Omental fat pad (tissue), 4 donors: ENCODE data around the gene OXT. TPM values are rescaled to one million over a fixed set of nuclear protein-coding genes. Genes with fewer than 3 reads are reported as not detected.

Experiments used
- ATAC-seq: fragments of 150-250 bp; one replicate; pipeline ENCODE4 v1.9.1; 2016; ENCODE audit warnings: mild to moderate bottlenecking, moderate library complexity; ENCODE audit not compliant: low FRiP score
- DNase-seq: peaks from one replicate; pipeline ENCODE4 v3.0.0-alpha.2; 2019; ENCODE audit warnings: low spot score
- CTCF ChIP-seq, 3 donors: fragments of 450-650 bp; IDR thresholded peaks; one replicate each; pipeline ENCODE4 v1.5.1; 2016 to 2017; ENCODE audit warnings: antibody characterized with exemption in 3 of 3, mild to moderate bottlenecking in 3 of 3, moderate library complexity in 2 of 3
- total RNA-seq, 4 donors: library from RNA; depleted of rRNA; stranded (reverse); fragments of >200 nt; gene quantifications; one replicate each; pipeline ENCODE4 v1.1.0, GENCODE V29; 2016

Gene OXT
- total RNA-seq, 4 donors from 2014 or later: not detected

GRCh38 chr20:3092611-3093379 lies 21.4 kb downstream of the OXT start:
- DNase-seq (no peak), ATAC-seq (no peak)
- no peak for TF ChIP-seq CTCF (IDR thresholded peaks at IDR 0.05)

GRCh38 chr20:3093861-3094361 lies 22.5 kb downstream of the OXT start:
- DNase-seq (no peak), ATAC-seq (no peak)
- no peak for TF ChIP-seq CTCF (IDR thresholded peaks at IDR 0.05)

- no peak for TF ChIP-seq CTCF (IDR thresholded peaks at IDR 0.05)
- ATAC-seq: no peak
- no peak for DNase-seq
These were observed 23.6 kb downstream of the OXT start for GRCh38 chr20:3094848-3095629.

GRCh38 chr20:3100480-3100879 lies 29.1 kb downstream of the OXT start:
- DNase-seq: no peak
- ATAC-seq: no peak
- no peak for TF ChIP-seq CTCF (IDR thresholded peaks at IDR 0.05)

GRCh38 chr20:3101251-3101650 lies 29.8 kb downstream of the OXT start:
- DNase-seq (no peak), ATAC-seq (no peak)
- TF ChIP-seq CTCF (IDR thresholded peaks at IDR 0.05): no peak

GRCh38 chr20:3101737-3102574 lies 30.5 kb downstream of the OXT start:
- no peak for TF ChIP-seq CTCF (IDR thresholded peaks at IDR 0.05)
- DNase-seq (no peak), ATAC-seq (no peak)
